Prostate gland (tissue), 2 donors: Measurements from ENCODE around the gene SELENOP. TPM values are rescaled to one million over a fixed set of nuclear protein-coding genes. Genes with fewer than 3 reads are reported as not detected.

Experiments used
- DNase-seq: peaks from one replicate; pipeline ENCODE4 v3.0.0-alpha.2; 2019; ENCODE audit warnings: low spot score
- H3K27ac ChIP-seq, 2 donors: fragments of 200-600 bp; sonication (generic); 2 replicates each; pipeline ENCODE4 v1.5.1; 2017 to 2019
- H3K27me3 ChIP-seq: fragments of 200-600 bp; sonication (generic); replicated peaks from 2 replicates; pipeline ENCODE4 v1.5.1; 2019; ENCODE audit not compliant: insufficient read depth
- H3K36me3 ChIP-seq, 2 donors: fragments of 200-600 bp; sonication (generic); 1 replicate in 1 of 2; 2 replicates in 1 of 2; pipeline versions ENCODE4 v1.5.1 to v1.8.1; 2017 to 2019
- H3K4me1 ChIP-seq: fragments of 200-600 bp; sonication (generic); replicated peaks from 2 replicates; pipeline ENCODE4 v1.5.1; 2019
- H3K4me3 ChIP-seq, 2 donors: fragments of 200-600 bp; sonication (generic); 2 replicates each; pipeline ENCODE4 v1.5.1; 2017 to 2019
- H3K9me3 ChIP-seq: fragments of 200-600 bp; sonication (generic); 2 replicates; pipeline ENCODE4 v1.5.1; 2017
- CTCF ChIP-seq, 4 experiments: fragments of 200-600 bp in 2 of 4; fragments of 450-650 bp in 2 of 4; sonication (generic) in 2 of 4; IDR thresholded peaks; 1 replicate in 3 of 4; 2 replicates in 1 of 4; pipeline ENCODE4 v1.5.1; 2016 to 2019; ENCODE audit warnings: antibody characterized with exemption in 4 of 4, mild to moderate bottlenecking in 2 of 4, moderate library complexity in 2 of 4
- POLR2A ChIP-seq: fragments of 450-650 bp; IDR thresholded peaks from one replicate; pipeline ENCODE4 v1.6.1; 2016; ENCODE audit warnings: antibody characterized with exemption, mild to moderate bottlenecking
- POLR2AphosphoS5 ChIP-seq: sonication (generic); formaldehyde crosslinking; IDR thresholded peaks from one replicate; pipeline ENCODE4 v1.6.1; 2017; ENCODE audit warnings: antibody characterized with exemption
- WGBS: methylation state at CpG from one replicate; pipeline ENCODE4 v1.1.5; 2018; 5-methylcytosine and 5-hydroxymethylcytosine counted together
- intact Hi-C: fragments of 100-400 bp; cut with DNase I; formaldehyde crosslinking; loops from one replicate; pipeline ENCODE4 v1.14.2; 2022
- total RNA-seq, 2 donors: library from RNA; depleted of rRNA; stranded (reverse); fragments of >200 nt; gene quantifications; one replicate each; pipeline ENCODE4 v1.1.0, GENCODE V29; 2016

SELENOP gene
- 100 to 1,000 TPM; 228 to 503 TPM for total RNA-seq

DNA sequence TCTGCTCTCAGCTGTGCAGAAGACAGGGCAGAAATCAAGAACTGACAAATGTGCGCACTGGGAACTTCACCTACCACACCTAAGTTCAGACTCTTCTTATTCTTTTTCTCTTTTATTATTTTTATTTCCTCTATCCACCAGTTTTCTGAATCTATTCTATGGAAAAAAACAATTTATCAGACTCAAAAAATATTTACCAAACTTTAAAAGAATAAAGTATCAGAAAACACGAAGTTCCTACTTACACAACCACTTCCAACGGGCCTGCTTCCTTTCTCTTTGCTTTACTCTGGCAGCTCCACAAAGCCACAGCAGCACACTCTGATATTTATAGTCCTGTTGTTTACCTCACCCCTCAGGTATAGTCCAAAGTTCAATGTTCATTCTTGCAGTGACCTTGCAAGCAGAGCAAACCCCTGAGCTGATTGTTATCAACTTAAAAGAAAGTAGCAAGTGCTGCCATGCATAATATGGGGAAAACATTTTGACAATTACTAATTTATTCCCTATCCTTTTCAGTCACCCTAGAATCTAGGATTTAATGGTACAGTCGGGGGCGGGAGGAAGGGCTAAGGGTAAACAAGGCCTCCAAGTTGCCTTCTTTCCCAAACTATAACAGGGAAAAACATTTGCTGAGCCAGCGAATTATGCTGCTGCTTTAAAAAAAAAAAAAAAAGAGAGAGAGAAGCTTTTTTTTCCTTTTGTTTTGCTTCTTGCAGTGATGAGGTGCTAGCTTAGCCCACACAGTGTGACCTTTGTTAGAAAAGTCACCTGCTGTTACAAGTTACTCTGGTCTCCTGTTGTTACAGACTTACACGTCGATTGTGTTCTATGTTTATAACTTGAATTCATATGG is at the start of gene SELENOP:
TSS of gene SELENOP (minus strand) at position 302 of the 856 bp plus-strand sequence. CDS start 3,539 bp downstream, outside the sequence.
- H3K27me3 ChIP-seq = no peaks in the 10 kb centered on the region
- intact Hi-C loops = no loop called here
- H3K4me1 ChIP-seq = peaks cover 10% of the 10 kb centered on the region
- TF ChIP-seq POLR2A = peak; percentile 71
- peak; percentile 91 for TF ChIP-seq POLR2AphosphoS5
- no peak for TF ChIP-seq CTCF (IDR thresholded peaks at IDR 0.05)
- WGBS = 7% methylated on average over 8 of the region's 8 CpGs
- DNase-seq = peak; percentile 84
- H3K27ac ChIP-seq = peak within 1 kb of the TSS; percentile 82 to 83
- peak within 1 kb of the TSS; percentile 32 to 40 for H3K4me3 ChIP-seq
- no peaks in the 10 kb centered on the region for H3K36me3 ChIP-seq
- no peaks in the 10 kb centered on the region for H3K9me3 ChIP-seq

DNA sequence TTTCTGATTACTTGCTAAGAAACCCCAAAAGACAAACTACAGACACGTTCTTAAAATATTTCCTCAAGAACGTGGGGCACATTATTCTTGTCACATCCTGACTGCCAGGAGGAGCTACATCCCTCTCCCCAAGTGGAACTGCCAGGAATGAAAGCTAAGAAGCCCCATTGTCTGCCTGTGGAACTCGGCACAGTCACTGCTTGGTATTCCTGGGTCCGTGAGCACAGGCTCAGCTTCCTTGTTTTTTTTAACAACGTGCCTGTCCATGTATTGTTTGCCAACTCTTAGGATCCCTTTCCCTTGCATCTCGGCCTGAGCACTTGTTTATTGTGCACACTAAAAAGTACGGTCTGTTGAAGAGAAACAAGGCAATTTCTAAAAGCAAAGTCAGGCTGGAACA is 47.0 kb upstream of the SELENOP start:
- TF ChIP-seq CTCF (IDR thresholded peaks at IDR 0.05) (no peak), POLR2AphosphoS5 (peak; percentile 67)
- H3K27me3 ChIP-seq = no peaks in the 10 kb centered on the region
- WGBS = 6% methylated on average over 7 of the region's 7 CpGs
- peak overlapping the region; percentile 46 to 75 for H3K27ac ChIP-seq
- peaks cover 10% of the 10 kb centered on the region for H3K4me1 ChIP-seq
- no peaks in the 10 kb centered on the region for H3K9me3 ChIP-seq
- DNase-seq = peak; percentile 62
- H3K36me3 ChIP-seq = no peaks in the 10 kb centered on the region
- intact Hi-C loops = no loop called here
- no peak overlapping the region for H3K4me3 ChIP-seq

- peaks cover 10% of the 10 kb centered on the region for H3K4me1 ChIP-seq
Observed at GRCh38 chr5:42858031-42858643, 46.4 kb upstream of the SELENOP start.

GRCh38 chr5:42855811-42856210 is 44.1 kb upstream of the SELENOP start:
- H3K4me1 ChIP-seq = peaks cover 10% of the 10 kb centered on the region
- WGBS = 36% methylated on average over 2 of the region's 2 CpGs
- no peak for DNase-seq
- no peak overlapping the region for H3K4me3 ChIP-seq
- intact Hi-C loops = no loop called here
- no peaks in the 10 kb centered on the region for H3K27me3 ChIP-seq
- no peaks in the 10 kb centered on the region for H3K9me3 ChIP-seq
- TF ChIP-seq POLR2AphosphoS5 (no peak), CTCF (IDR thresholded peaks at IDR 0.05) (no peak), POLR2A (no peak)
- no peak overlapping the region for H3K27ac ChIP-seq
- H3K36me3 ChIP-seq = no peaks in the 10 kb centered on the region

More at GRCh38 chr5:42858031-42858643, 46.4 kb upstream of the SELENOP start:
- Histone ChIP-seq H3K9me3 (no peaks in the 10 kb centered on the region), H3K36me3 (no peaks in the 10 kb centered on the region), H3K27me3 (no peaks in the 10 kb centered on the region), H3K4me3 (no peak overlapping the region), H3K27ac (peak overlapping the region; percentile 46 to 75)
- peak; percentile 27 for DNase-seq
- intact Hi-C loops = no loop called here
- no peak for TF ChIP-seq CTCF (IDR thresholded peaks at IDR 0.05)
- TF ChIP-seq POLR2A = no peak
- peak; percentile 39 for TF ChIP-seq POLR2AphosphoS5
- 4% methylated on average over 1 of the region's 1 CpG for WGBS
